LoVo (cell line): ENCODE data around the gene ABLIM1.
A peak's percentile ranks its signal among the peaks of the same experiment; 100 is the strongest.

Experiments used
- DNase-seq: peaks from one replicate; pipeline ENCODE4 v3.0.0-alpha.2; 2016; ENCODE audit warnings: low spot score

Gene ABLIM1

DNA sequence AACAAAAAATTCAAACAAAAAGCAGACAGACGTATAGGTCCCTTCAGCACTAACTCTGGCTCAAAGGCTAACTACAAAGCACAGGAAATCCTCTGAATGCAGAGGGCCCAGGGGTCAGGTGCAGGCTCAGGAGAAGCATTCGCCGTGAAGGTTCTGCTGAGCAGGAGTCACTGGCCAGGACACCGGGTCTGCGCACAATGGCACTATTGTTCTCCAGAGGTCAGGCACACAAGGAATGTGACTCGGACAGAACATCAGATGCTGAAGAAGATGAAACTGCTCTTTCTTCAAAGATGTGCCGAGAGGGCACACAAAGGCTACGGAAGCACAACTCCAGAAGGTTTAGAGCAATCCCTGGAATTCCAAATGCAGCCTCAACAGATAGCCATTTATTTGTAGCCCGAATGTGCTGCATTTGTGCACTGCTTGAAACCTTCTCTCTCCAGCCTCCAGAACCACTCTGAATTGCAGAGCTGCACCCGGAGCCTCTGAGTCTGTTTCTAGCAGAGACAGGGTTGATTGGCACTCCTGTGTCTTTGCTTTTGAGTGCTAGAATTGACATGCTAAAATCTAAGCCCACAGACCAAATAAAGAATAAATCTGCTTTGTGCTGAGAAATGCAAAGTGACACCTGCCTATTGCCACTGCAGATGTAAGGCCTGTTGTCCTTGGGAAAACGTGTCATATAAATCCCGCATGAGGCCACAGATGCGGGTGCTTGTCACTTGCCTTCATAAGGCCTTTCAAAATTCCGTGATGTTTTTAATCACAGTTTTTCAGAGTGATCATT is 168.4 kb downstream of the ABLIM1 start:
- DNase-seq = no peak

DNA sequence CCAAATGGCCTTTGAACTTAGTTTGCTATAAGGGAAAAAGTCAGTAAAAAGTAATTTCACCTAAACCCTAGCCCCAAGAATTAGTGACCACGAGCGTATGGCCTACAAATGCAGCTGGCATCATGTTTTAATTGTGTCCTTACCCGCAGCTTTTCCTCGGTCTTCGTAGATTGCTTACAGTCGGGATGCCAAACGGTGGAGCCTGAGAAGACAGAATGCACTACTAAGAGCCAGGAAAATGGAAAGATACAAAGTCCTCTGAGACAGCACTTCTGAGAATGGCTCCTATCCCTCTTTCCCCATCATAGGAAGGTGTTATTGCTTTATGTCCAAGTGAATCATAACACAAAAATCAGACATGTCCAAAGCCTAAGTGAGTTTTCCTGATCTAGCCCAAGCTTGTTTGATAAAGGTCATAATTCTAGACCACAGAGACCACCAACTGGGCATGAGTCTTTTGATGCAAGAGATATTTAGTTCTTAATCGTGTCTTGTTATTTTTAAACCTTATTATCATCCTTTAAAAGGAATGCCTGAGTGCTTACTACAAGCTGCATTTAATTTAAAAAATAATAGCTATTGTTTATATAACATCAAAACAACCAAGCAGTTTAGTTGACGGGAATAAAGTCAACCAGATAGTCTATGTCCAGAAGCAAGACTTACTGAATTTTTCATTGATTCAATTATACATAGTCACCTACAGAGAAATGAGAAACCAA is 170.1 kb downstream of the ABLIM1 start:
- DNase-seq = no peak

DNA sequence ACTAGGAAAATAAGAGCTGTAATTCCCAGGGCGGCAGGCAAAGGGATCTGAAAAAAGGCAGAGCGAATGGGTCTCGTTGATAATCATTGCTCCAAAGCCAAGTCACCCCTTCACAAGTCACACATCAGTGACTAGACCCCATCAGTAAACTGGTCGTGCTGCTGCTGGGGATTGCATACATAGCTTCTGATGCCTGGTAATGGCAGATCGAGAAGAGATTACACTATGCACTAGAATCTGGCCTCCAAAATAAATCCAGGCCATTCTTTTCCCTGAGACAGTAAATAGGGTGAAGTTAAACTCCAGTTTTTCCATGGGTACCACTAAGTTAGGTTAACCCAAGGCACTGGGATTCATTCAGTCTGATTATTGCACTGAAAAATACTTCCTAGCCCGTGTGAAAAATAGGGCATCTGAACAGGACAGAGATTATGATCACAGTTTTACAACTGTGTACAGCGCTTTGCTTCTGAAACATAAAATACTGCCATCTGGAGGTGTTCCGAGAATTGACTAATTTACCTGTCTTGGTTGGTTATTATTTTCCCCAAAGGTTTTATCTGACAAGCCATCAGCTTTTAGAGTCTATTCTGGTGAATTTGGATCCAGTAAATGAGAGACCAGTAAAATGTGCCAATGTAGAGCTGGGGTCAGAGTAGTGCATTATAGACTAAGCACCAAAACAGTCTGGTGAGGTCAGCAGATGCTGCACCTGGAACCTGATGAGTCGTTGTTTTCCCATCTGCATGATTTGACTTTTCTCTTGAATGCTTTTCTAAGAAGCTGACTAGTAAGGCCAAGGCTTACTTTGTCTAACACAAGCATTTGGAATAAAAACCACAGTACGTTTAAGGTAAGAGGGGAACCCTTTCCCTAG is 170.9 kb downstream of the ABLIM1 start:
- no peak for DNase-seq

DNA sequence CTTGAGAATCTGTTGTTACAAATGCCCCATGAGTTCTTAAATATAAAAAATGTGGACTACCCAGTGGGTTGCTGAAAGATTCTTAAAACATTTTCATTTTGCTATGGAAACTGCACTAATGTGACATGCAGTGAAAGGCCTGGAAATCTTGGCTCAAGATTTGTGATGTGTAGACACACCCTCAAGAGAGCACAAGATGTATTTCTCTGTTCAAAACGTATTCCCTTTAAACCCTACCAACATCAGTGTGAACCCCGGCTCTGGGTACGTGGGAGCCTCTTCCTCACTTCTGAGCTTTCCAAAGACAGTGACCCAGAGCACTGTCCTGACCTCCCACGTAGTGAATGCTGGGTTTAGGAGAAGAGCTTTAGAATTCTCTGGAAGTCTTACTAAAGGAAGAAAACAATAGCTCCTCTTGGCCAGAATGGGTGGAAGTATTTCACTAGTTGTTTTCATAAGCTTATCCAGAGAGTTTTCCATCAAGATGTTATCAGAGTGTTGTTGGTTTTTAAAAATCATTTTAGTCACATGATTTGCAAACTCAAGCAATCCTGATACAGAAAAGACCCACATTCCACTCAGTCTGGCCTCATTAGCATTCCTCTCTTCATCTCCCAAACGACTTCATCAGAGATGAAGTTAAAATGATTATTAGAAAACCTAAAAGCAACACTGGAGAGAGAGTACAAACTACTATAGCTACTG is 172.2 kb downstream of the ABLIM1 start:
- no peak for DNase-seq

DNA sequence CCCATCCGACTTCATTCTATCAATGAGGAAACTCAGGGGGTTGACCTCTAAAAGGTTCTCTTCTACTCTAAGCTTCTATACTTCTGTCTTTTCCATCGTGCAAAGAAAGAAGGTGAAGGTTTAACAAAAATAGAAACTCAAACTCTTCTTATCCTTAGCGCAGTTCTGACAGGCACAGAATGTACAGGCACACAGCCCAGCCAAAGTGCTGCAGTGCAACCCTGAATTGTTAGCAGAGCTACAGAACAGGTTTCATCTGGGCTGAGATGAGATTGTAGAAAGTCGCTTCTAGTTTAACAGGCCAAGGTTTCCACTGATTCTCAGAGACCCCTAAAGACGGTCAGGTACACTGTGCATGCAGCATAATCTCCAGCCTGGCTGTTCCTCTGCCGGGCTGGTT is 174.5 kb downstream of the ABLIM1 start:
- DNase-seq = no peak

DNA sequence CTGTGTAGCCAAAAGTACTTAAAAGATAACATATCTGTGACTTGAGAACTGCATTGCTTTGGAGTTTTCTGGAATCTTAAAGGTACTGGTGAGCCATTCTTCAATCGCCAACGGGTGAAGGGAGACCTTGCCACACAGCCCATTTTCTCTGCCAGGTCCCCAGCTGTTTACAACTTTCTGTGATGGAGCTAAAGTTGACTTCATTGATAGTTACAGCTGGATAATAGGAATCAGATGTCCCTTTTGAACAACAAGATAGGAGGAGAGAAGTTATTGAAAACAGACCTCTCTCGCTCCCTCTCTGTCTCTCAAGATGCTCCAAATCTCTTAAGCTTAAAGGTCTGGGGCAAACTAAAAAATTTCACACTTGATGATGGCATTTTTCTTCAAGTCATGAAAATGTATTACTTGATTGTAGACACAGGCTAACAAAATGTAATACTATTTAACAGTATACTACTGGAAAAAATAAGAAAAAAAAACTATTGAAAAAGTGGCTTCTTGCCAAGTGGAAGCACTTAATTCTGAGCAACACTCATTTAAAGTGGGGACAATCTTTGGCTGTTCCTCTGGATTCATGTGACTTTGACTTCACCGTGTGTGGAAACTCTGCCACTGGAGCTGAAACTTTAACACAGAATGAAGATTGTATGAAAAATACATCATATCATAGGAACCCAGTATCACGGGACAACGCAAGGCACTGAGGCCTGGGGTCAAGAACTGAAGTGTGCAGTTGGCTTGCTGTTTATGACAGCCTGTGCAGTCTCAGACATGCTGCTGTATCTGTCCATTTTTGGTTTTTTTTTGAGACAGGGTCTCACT is 175.4 kb downstream of the ABLIM1 start:
- no peak for DNase-seq

DNA sequence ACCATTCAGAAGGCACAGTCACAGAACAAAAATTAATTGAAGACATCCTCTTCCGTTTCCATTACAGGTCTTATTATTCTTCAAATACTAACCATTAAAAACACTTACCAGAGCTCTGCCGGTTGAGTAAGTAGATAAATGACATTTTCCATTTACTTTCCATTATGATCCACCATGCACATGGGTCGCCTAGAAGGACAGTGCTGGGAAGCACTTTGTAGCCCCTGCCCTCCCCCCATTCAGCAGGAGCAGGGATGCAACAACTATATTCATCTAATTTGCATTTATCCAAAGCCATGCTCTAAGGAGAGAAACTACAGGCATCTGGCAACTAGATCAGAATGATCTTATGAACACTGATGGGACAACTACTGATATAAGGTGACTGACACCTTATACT is 177.0 kb downstream of the ABLIM1 start:
- DNase-seq = no peak

DNA sequence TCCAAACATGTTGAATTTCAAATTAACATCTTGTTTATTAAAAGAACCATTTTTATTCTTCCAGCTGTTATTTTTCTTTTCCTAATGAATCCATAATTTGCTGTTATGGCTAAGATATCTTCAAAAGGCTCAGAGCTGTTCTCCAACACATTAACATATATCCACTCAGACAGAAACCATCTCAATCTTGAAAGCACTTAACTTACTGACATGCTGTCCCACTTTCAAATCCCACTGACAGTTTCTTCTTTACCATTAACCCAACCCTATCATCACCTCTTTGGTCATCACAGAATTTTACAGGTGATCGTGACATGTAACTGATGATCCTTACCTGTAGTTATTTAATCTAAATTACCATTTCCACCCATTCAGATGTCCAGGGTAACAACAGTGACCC is 178.2 kb downstream of the ABLIM1 start:
- no peak for DNase-seq

DNA sequence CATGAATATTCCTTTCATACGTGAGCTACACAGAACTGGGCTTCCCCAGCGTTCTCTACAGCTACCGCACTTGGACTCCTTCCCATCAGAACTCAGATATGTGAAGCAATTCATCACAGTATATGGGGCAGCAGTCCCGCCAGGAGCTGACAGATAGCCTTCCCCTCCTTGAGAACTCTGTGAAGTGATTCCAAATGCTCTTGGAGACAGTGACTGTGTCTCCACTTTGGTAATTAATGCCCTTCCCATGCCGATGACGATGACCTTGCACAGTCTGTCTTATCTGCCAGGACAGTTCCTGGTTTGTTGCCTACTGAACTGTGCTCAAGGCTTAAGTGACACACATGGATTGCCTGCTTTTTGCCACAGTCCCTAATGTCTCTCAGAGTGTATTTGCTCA is 178.8 kb downstream of the ABLIM1 start:
- DNase-seq = no peak

DNA sequence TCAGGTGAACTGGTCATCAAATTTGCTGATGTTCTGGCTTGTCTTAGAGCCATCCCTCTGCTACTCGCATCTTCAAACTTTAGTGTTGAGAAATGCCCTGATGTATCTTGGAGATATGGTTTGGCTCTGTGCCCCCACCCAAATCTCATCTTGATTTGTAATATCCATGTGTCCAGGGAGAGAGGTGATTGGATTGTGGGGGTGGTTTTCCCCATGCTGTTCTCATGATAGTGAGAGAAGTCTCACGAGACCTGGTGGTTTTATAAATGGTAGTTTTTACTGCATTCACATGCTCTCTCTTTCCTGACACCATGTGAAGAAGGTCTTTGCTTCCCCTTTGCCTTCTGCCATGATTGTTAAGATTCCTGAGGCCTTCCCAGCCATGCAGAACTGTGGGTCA is 179.8 kb downstream of the ABLIM1 start:
- no peak for DNase-seq

DNA sequence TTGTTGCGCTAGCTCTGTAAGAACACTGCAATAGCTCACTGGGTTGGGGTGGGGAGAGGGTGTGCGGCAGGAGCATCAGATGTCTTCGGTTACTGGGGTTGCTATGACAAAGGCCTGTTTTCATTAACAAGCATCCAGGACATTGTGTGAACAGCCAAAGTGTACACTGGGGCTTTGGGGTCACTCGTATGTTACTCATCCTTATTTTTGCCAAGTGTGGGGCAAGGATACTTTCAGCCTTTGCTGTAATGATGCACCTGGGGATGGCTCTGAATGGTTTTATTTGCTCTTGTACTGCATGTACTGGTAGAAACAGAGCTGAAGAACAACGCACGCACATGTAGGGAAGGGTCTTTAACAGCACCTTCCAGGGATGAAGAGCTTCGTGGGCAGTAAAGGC is 180.8 kb downstream of the ABLIM1 start:
- no peak for DNase-seq

DNA sequence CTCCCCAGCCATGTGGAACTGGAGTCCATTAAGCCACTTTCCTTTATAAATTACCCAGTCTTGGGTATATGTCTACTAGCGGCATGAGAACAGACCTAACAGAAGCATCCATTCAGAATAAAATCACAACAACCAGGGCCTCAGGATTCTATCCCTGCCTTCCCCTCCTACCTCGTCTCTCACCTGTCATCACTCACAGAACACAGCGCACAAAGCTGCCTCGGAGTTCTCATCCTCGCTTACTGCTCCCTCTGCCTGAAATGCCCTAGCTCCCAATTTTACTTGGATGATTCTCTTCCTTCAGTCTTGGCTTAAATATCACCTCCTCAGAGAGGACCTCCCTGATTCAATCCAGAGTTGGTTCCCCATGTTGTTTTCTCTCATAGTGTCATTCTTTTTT is 183.1 kb downstream of the ABLIM1 start:
- DNase-seq = no peak

DNA sequence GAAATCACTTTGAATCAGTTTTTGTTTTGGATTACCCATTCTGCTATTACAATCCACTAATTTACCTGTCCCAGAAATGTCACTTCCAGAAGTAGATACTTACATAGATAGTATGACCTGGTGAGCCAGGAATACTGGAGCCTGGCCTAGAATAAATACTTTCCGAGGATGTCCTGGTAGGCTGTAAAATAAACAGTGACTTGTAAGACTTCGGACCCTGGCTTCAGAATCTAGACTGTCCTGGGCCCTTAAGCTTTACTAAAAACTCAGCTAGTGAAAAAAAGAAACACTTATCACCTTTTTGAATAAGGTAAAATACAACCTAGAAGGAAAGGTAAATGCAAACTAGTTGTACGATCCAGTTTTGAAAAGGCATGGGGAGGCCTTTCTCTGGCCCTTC is 184.3 kb downstream of the ABLIM1 start:
- DNase-seq = no peak

DNA sequence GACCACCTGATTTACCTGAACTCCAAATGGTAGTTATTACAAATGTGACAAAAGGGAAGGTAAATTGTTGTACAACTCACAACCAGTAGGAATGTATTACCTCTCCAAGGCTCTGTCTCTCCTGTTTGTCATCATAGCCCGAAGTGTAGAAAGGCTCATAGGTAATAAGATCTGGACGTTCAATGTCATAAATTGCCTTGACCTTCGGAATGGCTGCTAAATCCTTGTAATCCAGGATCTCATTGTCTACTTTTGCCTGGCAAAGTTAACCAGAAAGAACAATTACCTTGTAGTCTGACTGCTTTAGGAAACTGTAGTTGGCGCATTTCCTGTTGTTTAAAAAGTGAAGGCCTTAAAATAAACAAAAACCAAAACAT is 185.2 kb downstream of the ABLIM1 start:
- DNase-seq = no peak

DNA sequence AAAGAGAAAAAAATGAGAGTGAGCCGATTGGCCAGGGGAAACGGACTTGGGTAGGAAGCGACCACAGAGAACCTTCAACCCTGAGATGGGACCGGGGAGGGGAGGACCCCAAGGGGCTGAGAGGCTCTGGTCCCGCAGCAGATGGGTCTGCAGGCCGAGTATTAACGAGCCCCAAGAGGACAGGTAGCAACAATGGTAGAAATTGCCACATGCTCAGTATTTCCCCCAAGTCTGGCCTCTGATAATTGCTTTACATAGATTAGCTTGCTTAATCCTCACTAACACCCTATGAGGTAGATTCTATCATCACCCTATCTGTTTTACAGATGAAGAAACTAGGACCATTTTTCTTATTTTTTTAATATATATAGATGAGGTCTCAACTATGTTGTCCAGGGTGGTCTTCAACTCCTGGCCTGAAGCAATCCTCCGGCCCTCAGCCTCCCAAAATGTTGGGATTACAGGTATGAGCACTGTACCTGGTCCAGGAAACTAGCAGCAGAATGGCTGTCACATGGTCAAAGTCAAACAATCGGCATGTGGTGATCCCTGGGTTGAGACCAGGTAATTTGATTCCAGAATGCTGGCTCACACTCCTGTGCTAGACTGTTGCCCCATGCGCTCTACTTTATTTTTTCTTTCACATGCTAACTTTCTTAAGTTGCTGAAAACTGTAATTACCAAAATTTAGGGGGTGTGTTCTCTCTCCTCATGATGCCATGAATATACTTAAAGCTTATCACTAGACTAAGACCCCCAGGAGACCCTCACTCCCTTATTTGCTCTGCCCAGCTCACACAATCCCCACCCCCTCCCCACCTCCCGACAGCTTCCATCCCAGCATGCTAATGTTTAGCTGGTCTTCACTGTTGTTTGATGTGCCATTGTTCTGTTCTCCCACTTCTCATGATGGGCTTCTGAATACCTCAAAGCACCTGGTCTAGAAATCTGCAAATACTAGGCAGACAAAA is 185.9 kb downstream of the ABLIM1 start:
- DNase-seq = no peak

DNA sequence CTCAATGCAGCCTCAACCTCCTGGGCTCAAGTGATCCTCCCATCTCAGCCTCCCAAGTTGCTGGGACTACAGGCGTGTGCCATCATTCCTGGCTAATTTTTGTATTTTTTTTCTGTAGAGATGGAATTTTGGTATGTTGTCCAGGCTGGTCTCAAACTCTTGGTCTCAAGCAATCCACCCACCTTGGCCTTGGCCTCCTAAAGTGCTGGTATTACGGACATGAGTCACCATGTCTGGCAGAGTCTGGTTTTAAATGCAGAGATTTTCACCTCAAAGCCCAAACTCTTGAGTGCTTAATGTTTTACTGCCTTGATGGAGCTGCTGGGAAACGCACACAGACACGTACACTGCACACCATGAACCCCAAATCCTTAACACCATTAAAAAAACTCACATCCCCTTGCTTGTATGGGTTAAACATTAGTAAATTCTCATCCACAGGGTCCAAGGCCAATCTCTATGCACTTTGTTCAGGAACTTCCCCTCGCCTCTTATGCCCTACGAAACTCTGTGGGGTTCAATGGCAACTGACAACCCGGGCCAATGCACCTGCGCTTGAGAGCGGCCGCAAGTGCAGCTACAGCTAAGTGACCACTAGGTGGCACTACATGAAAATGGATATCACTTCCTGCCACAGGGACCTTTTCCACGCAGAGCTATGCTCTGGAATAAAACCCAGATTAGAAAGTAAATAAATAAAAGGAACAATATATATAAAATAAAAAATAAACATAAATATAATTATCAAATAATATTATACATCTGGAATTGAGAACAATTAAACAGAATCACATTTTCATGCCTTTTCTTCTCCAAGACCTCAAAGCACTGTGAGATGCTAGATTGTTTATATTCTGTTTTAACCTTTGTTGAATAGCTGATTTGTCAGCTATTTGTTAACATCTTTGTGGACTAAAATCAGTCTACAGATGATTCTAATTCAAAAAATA is 186.8 kb downstream of the ABLIM1 start:
- DNase-seq = peak; percentile 74

DNA sequence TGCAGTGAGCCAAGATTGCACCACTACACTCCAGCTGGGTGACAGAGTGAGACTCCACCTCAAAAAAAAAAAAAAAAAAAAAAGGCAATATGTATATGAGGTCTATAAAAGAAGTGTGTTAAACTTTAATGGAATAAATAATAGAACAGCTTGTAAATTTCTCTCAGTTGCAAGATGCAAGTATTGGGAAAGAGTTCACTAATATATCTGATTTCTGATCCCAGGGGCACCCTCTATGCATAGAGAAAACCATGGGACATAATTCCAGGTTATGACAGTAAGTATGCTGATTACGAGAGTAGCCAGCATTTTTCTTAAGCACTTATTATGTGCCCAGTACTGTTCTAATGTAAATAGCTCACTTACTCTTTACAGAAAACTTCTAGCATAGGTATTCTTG is 187.7 kb downstream of the ABLIM1 start:
- no peak for DNase-seq

DNA sequence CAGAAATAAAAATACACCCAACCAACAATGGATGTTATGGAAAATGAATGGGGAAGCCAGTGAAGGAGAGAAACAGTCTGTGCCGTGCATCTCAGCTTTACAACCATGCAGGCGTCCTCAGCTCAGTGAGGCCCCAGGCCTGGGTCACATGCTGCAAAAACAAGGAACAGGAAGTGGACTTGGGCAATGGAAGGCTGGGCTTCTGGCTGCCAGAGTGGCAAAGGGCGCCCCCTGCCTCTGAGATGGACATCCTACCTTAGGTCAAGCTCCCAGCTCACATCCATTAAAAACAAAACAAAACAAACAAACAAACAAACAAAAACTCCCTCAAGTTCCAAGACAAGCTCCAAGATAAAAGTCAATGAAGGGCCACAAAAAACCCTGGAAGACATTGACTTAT is 199.1 kb downstream of the ABLIM1 start:
- peak; percentile 12 for DNase-seq
